Measurements from ENCODE around the gene TPST1. TPM values are rescaled to one million over a fixed set of nuclear protein-coding genes. Genes with fewer than 3 reads are reported as not detected.

The TPST1 gene
- total and polyA plus RNA-seq, 2 of the 8 experiments (the other 6 are each of a cell fraction or from before 2014, with no cell fraction given): 8.2 to 18.4 TPM

DNA sequence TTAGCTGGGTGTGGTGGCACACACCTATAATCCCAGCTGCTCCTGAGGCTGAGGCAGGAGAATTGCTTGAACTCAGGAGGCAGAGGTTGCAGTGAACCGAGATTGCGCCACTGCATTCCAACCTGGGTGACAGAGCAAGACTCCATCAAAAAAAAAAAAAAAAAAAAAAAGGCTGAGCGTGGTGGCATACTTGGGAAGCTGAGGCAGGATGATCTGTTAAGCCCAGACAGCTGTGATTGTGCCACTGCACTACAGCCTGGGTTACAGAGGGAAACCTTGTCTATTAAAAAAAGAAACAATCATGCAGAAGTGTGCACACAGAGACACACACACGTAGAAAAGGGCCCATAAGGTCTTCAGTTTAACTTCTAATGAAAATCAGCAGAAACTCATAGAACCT lies 150.6 kb downstream of the TPST1 start (continued):
- TF ChIP-seq SIN3A (conservative IDR thresholded peaks at IDR 0.05 in 1 of 2, IDR thresholded peaks at IDR 0.05 in 1 of 2; ENCODE audit: low read depth in 1 of 2, low read length in 2 of 2) (no peak), CREB1 (IDR thresholded peaks at IDR 0.05) (no peak), NANOG (IDR thresholded peaks at IDR 0.05; ENCODE audit: insufficient read depth, low read depth, low read length, poor library complexity, severe bottlenecking) (no peak)

All from H1 (cell line).